Ascending aorta (tissue), 2 donors: Measurements from ENCODE around the gene CCL20. TPM values are rescaled to one million over a fixed set of nuclear protein-coding genes. Genes with fewer than 3 reads are reported as not detected.

ENCODE experiments used
- DNase-seq, 2 donors: peaks; one replicate each; pipeline ENCODE4 v3.0.0-alpha.2; 2019; ENCODE audit warnings: low spot score in 2 of 2
- H3K27ac ChIP-seq, 2 donors: fragments of 200-600 bp; sonication (generic); one replicate each; pipeline ENCODE4 v1.5.1; 2016 to 2017; ENCODE audit warnings: mild to moderate bottlenecking in 1 of 2
- H3K27me3 ChIP-seq: fragments of 200-600 bp; sonication (generic); one replicate; pipeline ENCODE4 v1.5.1; 2017
- H3K36me3 ChIP-seq, 2 donors: fragments of 200-600 bp; sonication (generic); one replicate each; pipeline ENCODE4 v1.5.1; 2016
- H3K4me1 ChIP-seq, 2 donors: fragments of 200-600 bp; sonication (generic); one replicate each; pipeline ENCODE4 v1.5.1; 2016 to 2017; ENCODE audit warnings: mild to moderate bottlenecking in 1 of 2
- H3K4me3 ChIP-seq, 2 donors: fragments of 200-600 bp; sonication (generic); one replicate each; pipeline ENCODE4 v1.5.1; 2016 to 2017; ENCODE audit warnings: mild to moderate bottlenecking in 1 of 2
- H3K9me3 ChIP-seq, 2 donors: fragments of 200-600 bp; sonication (generic); one replicate each; pipeline ENCODE4 v1.5.1; 2016
- intact Hi-C: fragments of 100-400 bp; cut with DNase I; formaldehyde crosslinking; loops from one replicate; pipeline ENCODE4 v1.15.1; 2023
- total RNA-seq: library from RNA; depleted of rRNA; stranded (reverse); fragments of >200 nt; gene quantifications from one replicate; pipeline ENCODE4 v1.1.0, GENCODE V29; 2016
- TF ChIP-seq, protein P1 (sequence below), 3 experiments: fragments of 200-600 bp in 2 of 3; fragments of 450-650 bp in 1 of 3; sonication (generic) in 2 of 3; IDR thresholded peaks; one replicate each; pipeline ENCODE4 v1.5.1; 2016 to 2019; ENCODE audit warnings: antibody characterized with exemption in 3 of 3, mild to moderate bottlenecking in 1 of 3, moderate library complexity in 1 of 3

CCL20 gene
- total RNA-seq, 1 donor from 2014 or later = not detected

DNA sequence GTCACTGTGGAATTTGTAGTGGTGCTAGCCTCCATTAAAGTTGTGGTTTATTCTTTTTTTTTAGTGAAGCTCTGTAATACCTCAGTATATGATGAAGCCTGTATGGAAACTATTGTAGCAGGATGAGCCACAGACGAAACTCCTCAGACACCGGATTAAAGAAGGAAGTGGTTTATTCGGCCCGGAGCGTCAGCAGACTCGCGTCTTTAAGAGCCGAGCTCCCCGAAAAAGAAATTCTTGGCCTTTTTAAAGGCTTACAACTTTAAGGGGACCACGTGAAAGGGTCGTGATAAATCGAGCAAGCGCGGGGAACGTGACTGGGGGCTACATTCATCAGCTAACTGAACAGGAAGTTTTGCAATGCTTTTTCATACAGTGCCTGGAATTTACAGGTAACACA is 8.1 kb upstream of the CCL20 start:
- TF ChIP-seq, protein P1, sequence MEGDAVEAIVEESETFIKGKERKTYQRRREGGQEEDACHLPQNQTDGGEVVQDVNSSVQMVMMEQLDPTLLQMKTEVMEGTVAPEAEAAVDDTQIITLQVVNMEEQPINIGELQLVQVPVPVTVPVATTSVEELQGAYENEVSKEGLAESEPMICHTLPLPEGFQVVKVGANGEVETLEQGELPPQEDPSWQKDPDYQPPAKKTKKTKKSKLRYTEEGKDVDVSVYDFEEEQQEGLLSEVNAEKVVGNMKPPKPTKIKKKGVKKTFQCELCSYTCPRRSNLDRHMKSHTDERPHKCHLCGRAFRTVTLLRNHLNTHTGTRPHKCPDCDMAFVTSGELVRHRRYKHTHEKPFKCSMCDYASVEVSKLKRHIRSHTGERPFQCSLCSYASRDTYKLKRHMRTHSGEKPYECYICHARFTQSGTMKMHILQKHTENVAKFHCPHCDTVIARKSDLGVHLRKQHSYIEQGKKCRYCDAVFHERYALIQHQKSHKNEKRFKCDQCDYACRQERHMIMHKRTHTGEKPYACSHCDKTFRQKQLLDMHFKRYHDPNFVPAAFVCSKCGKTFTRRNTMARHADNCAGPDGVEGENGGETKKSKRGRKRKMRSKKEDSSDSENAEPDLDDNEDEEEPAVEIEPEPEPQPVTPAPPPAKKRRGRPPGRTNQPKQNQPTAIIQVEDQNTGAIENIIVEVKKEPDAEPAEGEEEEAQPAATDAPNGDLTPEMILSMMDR (IDR thresholded peaks at IDR 0.05) = no peak
- Histone ChIP-seq H3K36me3 (no peaks in the 10 kb centered on the region), H3K9me3 (no peaks in the 10 kb centered on the region), H3K27me3 (no peaks in the 10 kb centered on the region), H3K4me1 (no peaks in the 10 kb centered on the region), H3K4me3 (no peak overlapping the region), H3K27ac (no peak overlapping the region)
- DNase-seq = peak in 1 of 2 donors; percentile 61
- intact Hi-C loops = no loop called here

DNA sequence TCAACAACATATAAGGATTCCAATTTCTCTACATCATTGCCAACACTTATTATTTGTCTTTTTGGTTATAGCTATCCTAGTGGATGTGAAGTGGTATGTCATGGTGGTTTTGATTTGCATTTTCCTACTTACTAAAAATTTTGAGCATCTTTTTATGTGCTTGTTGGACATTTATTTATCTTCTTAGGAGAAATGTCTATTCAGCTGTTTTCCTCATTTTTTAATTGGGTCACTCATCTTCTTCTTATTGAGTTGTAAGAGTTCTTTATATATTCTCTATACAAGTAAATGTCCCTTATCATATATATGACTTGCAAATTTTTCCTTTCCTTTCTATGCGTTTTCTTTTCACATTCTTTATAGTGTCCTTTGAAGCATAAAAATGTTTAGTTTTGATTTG is 4.7 kb upstream of the CCL20 start:
- intact Hi-C loops = no loop called here
- Histone ChIP-seq H3K4me3 (no peak overlapping the region), H3K27ac (no peak overlapping the region), H3K36me3 (no peaks in the 10 kb centered on the region), H3K9me3 (no peaks in the 10 kb centered on the region), H3K4me1 (no peaks in the 10 kb centered on the region), H3K27me3 (no peaks in the 10 kb centered on the region)
- DNase-seq = no peak
- TF ChIP-seq, protein P1 (IDR thresholded peaks at IDR 0.05) = no peak

DNA sequence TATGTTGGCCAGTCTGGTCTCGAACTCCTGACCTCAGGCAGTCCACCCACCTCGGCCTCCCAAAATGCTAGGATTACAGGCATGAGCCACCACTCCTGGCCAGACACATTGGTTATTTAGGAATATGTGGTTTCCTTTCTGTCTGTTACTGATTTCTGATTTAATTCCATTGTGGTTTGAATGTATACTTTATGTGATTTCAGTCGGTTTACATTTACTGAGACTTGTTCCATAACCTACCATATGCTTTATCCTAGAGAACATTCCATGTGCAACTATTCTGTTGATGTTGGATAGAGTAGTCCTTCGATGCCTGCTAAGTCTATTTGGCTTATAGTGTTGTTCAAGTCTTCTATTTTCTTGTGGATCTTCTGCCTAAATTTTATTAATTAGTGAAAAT is 1.6 kb upstream of the CCL20 start:
- Histone ChIP-seq H3K4me3 (no peak overlapping the region), H3K27me3 (no peaks in the 10 kb centered on the region), H3K27ac (no peak overlapping the region), H3K4me1 (peaks cover 0 to 7% of the 10 kb centered on the region in 2 donors), H3K9me3 (no peaks in the 10 kb centered on the region), H3K36me3 (no peaks in the 10 kb centered on the region)
- no peak for DNase-seq
- TF ChIP-seq, protein P1 (IDR thresholded peaks at IDR 0.05) = no peak
- intact Hi-C loops = loop anchor here (10.0 kb wide), 1 partner anchor 1443 kb away; no protein-coding TSS in a partner anchor

DNA sequence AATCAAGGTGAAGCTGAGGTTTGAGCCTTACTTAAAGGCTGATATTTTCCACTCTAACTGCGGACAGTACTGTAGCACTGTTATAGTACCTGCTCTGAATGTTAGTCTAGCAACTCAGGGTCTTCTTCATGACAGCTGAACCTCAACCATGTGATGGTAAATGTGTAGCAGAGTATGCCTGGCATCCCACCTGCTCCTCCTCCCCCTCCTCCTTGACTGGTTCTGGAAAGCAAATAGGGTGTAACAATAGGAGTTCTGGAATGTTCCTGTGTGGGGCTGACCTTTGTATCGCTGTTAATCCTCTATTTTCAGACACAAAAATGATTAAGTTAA is 447 bp upstream of the CCL20 start:
- TF ChIP-seq, protein P1 (IDR thresholded peaks at IDR 0.05) = no peak
- Histone ChIP-seq H3K36me3 (no peaks in the 10 kb centered on the region), H3K9me3 (no peaks in the 10 kb centered on the region), H3K4me3 (no peak overlapping the region), H3K27me3 (no peaks in the 10 kb centered on the region), H3K4me1 (peaks cover 3 to 17% of the 10 kb centered on the region in 2 donors), H3K27ac (no peak overlapping the region)
- intact Hi-C loops = loop anchor here (10.0 kb wide), 1 partner anchor 1442 kb away; no protein-coding TSS in a partner anchor
- no peak for DNase-seq

DNA sequence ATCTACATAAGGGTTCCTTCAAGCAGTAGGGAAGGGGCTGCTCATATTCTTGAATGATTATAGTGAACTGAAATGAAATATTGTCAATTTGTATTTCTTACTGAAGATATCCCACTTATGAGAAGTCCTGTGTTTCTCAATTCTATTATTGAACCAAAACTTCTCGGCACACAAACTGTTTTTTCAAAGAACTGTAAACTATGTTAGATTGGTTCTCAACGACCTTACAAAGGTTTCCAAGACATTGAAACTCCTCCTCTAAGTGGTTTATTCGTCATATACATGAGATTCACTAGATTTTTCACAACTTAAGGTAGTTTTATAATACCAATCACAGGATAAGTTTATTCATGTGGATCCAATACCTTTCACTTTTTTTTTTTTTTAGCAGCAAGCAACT is 1.4 kb downstream of the CCL20 start:
- peaks cover 9 to 26% of the 10 kb centered on the region in 2 donors for H3K4me1 ChIP-seq
- intact Hi-C loops = loop anchor here (5.0 to 10.0 kb wide), 3 partner anchors 98 to 1440 kb away; partner anchors contain the start of gene SLC19A3
- no peaks in the 10 kb centered on the region for H3K27me3 ChIP-seq
- H3K9me3 ChIP-seq = no peaks in the 10 kb centered on the region
- no peaks in the 10 kb centered on the region for H3K36me3 ChIP-seq
- no peak overlapping the region for H3K27ac ChIP-seq
- H3K4me3 ChIP-seq = no peak overlapping the region
- no peak for DNase-seq
- TF ChIP-seq, protein P1 (IDR thresholded peaks at IDR 0.05) = no peak
